NCI-H2196 treated with DMSO at 0.1 percent for 48 hours (cell line): ENCODE data around the gene TPST2.

Experiments
- DNase-seq: peaks from one replicate; lab custom pipeline; 2025; ENCODE audit not compliant: unreplicated experiment; lab: John Stamatoyannopoulos, UW

The TPST2 gene

GRCh38 chr22:26502688-26503561 lies 87.0 kb downstream of the TPST2 start:
- DNase-seq = peak; percentile 45

- no peak for DNase-seq
These were observed 87.9 kb downstream of the TPST2 start for GRCh38 chr22:26501996-26502395.

GRCh38 chr22:26499188-26499703 lies 90.7 kb downstream of the TPST2 start:
- no peak for DNase-seq

GRCh38 chr22:26496456-26496855 lies 93.5 kb downstream of the TPST2 start:
- DNase-seq = no peak

- DNase-seq = no peak
These were observed 95.4 kb downstream of the TPST2 start for GRCh38 chr22:26494506-26494905.

GRCh38 chr22:26492220-26492619 lies 97.7 kb downstream of the TPST2 start:
- no peak for DNase-seq

GRCh38 chr22:26489447-26490036 lies 100.4 kb downstream of the TPST2 start:
- no peak for DNase-seq

GRCh38 chr22:26487996-26488395 lies 101.9 kb downstream of the TPST2 start:
- DNase-seq = no peak

GRCh38 chr22:26486394-26486793 lies 103.5 kb downstream of the TPST2 start:
- no peak for DNase-seq

GRCh38 chr22:26485806-26486390 lies 104.0 kb downstream of the TPST2 start:
- DNase-seq = no peak

- DNase-seq = no peak
These were observed 104.9 kb downstream of the TPST2 start for GRCh38 chr22:26485013-26485412.

- DNase-seq = no peak
These were observed 105.6 kb downstream of the TPST2 start for GRCh38 chr22:26484360-26484706.

GRCh38 chr22:26483439-26484359 lies 106.2 kb downstream of the TPST2 start, which contains the start of the genes HPS4 and SRRD:
HPS4 (minus strand) TSS chr22:26483783; CDS start chr22:26481762, 2,021 bp downstream.
SRRD (plus strand) TSS chr22:26483877; CDS start chr22:26483891, 14 bp downstream.
- DNase-seq = peak; percentile 50

GRCh38 chr22:26483043-26483438 lies 106.9 kb downstream of the TPST2 start:
- no peak for DNase-seq

- no peak for DNase-seq
These were observed 107.8 kb downstream of the TPST2 start for GRCh38 chr22:26482161-26482560.

- DNase-seq = no peak
These were observed 108.2 kb downstream of the TPST2 start for GRCh38 chr22:26481694-26482093.

GRCh38 chr22:26481112-26481693 lies 108.7 kb downstream of the TPST2 start:
- DNase-seq = no peak

GRCh38 chr22:26480611-26480932 lies 109.4 kb downstream of the TPST2 start:
- DNase-seq = no peak

GRCh38 chr22:26479792-26480610 lies 109.9 kb downstream of the TPST2 start:
- DNase-seq = no peak
